GM21360 (cell line): ENCODE data around the gene ITGA1.
A peak's percentile ranks its signal among the peaks of the same experiment; 100 is the strongest.

Experiments used
- ATAC-seq: cut with Tn5 transposase; IDR thresholded peaks from one replicate; pipeline ENCODE4 v1.9.1; 2021; ENCODE audit warnings: mild to moderate bottlenecking, moderate library complexity; ENCODE audit not compliant: unreplicated experiment

Gene ITGA1

GRCh38 chr5:52893863-52894262 lies 106.1 kb downstream of the ITGA1 start:
- ATAC-seq = no peak

DNA sequence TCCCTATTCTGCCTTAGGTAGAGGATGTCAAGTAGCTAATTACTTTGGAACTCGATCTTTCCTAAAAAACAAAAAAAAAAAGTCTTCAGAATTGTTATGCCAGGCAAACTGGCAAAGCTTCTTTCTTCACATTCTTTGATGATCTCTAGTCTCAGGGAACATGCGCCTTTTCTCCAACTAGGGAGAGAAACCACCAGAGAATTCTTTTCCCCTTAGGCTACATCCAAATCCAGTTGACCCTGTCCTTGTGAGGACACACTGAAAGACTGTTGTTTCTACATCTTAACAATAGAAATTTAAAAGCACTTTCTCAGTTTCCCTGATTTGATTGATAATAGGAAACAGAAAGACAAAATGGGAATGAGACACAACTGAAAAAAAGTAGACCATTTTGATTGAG lies 106.7 kb downstream of the ITGA1 start:
- ATAC-seq = no peak

- ATAC-seq = no peak
Observed at GRCh38 chr5:52895075-52895474, 107.4 kb downstream of the ITGA1 start.

- no peak for ATAC-seq
Observed at GRCh38 chr5:52895572-52896413, 108.1 kb downstream of the ITGA1 start.

DNA sequence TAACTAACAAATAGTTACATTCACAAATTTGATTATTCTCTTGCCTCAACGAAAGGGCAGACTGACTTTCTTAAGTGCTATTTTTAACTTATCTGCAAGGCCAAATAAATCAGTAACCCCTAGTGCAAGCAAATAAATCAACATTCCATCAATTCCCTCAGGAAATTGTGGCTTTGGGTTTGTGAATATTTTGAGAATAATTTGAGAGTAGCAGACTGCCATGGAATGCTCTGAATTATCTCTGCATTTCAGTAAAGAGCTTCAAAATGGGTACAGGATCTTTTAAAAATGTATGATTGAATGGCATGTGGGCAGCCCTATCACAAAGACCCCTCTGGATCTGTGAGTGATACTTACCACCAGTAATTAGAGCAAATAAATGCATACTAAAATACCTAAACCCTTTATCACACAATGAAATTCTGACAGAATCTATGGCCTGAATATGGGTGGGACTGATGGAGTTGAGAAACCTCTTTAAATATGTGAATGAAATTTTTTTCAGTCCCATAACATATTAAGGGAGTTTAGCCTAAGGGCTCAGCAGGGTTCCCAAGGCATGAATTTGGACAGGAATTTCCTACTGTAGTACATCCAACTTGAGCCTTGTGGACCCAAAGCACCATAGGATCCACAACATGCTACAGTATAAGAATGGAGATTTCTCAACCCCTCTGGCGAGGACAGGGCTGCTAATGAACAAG lies 109.0 kb downstream of the ITGA1 start:
- no peak for ATAC-seq

- no peak for ATAC-seq
Observed at GRCh38 chr5:52897238-52897614, 109.5 kb downstream of the ITGA1 start.

DNA sequence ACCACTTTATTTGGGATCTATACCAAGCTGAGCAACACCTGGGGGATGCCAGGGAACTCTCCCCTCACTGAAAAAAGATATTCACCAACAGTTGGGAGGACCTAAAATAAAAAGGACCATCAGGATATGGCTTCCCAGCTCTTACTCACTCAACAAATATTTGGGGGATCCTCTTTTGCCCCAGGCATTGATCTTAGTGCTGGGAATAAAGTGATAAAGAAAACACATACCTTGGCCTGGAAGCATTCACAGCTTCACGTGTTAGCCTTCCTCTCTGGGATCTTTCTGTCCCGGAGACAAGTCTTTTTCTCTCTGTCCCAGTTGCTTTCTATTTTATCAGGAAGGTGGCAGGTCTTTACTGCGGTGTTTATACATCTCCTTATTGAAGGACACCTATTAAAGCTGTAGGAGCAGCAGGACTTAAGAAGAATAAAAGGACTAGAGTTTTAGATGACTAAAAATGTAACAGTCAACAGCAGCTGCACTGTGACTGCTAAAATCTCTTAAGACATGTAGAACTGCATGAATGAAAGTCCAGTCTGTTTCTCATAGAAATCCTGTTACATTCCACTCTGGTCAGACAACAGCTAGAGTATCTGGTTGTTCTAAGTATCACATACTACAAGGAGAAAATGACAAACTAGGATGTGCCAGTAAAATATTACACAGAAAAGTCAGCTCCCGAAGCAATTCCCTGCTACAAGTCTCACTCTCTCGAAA lies 111.4 kb downstream of the ITGA1 start:
- no peak for ATAC-seq

DNA sequence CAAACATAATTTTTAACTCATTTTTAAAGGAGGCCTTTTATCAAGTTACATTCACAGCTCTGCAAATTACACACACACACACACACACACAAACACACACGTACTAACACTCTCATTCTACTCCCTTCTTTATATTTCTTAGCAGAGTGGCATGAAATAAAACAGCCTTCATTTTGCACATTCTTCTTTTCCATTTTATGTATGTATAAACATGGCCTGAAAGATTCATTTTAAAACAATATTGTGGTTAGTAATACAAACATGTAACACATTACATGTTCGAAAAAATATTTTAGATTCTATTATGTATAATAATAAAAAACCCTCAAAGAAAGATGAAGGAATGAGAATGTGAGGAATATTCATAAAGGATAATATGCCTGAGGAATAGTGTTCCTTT lies 115.4 kb downstream of the ITGA1 start:
- ATAC-seq = no peak

GRCh38 chr5:52906343-52906742 lies 118.6 kb downstream of the ITGA1 start:
- no peak for ATAC-seq

DNA sequence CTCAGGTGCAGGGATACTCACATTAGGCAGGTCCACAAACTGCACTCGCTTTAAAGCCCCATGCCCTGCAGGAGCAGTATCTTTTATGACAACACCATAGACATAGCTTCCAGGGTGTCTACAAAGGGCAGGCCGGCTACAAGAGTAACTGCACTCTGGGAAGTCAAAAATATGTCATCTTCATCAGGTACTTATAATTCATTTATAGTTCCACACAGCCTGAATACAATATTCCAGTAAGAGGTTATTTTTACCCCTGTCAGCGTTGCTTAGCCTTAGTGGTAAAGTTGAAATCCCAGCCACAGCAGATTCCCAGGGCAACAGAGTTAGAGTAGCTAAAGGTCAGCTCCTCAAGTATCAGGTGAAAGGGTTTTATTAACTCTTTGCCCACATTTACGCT lies 119.1 kb downstream of the ITGA1 start:
- ATAC-seq = no peak

- no peak for ATAC-seq
Observed at GRCh38 chr5:52909192-52909591, 121.5 kb downstream of the ITGA1 start.

- no peak for ATAC-seq
Observed at GRCh38 chr5:52910071-52910470, 122.4 kb downstream of the ITGA1 start.

DNA sequence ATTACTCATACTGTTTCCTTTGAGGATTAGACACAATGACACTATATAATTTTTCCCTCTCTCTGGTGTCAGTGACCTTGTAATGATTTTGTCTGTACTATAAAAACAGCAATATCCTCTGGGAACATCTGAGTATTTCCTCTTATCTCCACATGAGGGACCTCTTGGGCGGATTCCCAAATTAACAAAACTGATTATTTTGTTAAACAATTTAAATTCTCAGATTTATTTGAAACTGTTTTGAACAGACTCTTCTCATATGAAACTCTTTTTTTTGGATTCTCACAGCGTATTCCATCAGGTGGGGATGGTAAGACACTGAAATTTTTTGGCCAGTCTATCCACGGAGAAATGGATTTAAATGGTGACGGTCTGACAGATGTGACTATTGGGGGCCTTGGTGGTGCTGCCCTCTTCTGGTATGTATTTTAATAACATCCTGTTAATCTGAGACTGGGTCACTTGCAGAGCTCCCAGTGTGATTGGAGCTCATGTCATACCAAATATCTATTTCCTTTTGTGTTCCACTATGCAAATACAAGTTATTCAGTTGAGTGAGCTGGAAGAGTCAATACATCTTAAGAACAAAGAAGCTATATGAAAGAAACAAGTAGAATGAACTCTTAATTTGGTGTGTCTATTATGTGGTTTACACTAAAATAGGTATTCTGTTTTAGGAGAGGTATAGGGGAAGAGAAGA lies 127.6 kb downstream of the ITGA1 start:
- peak; percentile 99 for ATAC-seq

DNA sequence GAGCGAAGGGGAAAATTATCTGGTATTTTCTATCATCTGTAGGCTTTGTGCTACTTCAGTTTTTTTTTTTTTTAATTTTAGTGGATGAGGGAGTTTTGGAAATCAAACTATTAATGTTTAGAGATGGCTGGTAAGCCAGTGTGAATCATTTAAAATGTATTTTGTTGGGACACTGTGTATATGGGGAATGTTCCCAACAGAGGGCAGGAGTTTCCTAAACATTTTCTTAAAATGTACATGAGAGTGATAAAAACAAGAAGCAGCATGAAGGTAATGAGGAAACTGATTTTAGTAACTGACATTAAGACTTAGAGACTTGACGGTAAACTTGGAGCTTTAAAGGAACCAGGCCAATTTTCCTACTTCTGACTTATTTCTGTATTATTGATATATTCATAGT lies 133.2 kb downstream of the ITGA1 start:
- ATAC-seq = no peak

- no peak for ATAC-seq
Observed at GRCh38 chr5:52922384-52922783, 134.7 kb downstream of the ITGA1 start.

- no peak for ATAC-seq
Observed at GRCh38 chr5:52924456-52924855, 136.7 kb downstream of the ITGA1 start.

GRCh38 chr5:52925001-52925400 lies 137.3 kb downstream of the ITGA1 start:
- ATAC-seq = no peak

DNA sequence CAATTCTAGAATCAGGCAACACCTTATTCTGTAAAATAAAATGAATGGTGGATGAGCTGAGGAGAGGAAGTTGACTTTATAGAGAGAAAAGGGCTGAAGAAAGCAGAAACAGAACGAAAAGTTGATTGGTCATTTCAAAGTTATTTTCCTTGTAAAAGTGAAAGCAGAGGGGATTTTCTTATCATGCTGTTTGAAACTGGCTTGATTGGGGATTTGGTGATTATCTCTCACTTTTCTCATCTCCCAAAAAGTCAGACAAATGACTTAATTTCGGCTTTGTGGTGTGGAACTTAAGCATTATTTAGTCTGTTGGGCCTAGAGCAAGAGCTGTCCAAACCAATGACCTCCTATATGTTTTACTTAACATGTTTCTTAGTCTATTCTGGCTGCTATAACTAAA lies 141.0 kb downstream of the ITGA1 start:
- no peak for ATAC-seq

DNA sequence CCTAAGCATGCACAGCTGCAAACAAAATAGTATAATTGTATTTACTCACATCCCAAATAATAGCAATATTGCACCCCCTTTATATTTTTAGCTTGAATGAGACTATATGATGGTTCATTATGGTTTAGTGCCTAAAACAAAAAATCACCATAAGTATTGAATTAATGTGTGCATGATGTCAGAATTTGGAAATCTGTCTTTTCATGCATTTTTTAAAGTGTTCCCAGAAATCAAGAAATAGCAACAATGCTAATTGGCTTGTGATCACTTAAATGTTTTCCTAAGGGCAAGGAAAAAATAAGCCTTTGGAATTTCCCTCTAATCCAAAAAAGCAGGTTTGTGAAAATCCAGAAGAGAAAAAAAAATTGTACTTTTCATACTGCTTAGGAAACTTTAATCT lies 150.5 kb downstream of the ITGA1 start:
- no peak for ATAC-seq

DNA sequence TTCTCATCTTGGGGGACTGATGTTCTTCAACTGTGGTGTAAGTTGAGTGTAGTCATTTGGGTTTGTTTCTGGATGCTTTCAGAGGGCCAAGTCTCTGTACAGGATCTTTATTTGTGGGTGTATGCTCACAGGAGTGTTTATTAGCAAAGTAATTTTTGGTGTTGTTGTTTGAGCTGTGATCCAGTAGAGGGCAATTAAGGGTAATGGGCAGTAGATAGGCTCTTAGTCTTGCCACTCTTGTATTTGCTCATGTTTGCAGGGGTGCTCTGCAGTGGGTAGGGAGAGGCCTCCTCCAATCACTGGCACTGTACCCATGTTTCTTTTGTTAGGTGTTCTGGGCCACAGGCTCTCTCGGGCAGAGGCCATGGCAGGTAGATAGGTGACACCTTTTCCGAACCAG lies 155.6 kb downstream of the ITGA1 start:
- ATAC-seq = no peak

- ATAC-seq = no peak
Observed at GRCh38 chr5:52943808-52944207, 156.1 kb downstream of the ITGA1 start.
